NCI-H526 treated with DMSO at 0.1 percent for 48 hours (cell line): Measurements from ENCODE around the gene OSGIN1.

Experiments
- DNase-seq: peaks from one replicate; lab custom pipeline; 2025; lab: John Stamatoyannopoulos, UW

OSGIN1 gene

DNA sequence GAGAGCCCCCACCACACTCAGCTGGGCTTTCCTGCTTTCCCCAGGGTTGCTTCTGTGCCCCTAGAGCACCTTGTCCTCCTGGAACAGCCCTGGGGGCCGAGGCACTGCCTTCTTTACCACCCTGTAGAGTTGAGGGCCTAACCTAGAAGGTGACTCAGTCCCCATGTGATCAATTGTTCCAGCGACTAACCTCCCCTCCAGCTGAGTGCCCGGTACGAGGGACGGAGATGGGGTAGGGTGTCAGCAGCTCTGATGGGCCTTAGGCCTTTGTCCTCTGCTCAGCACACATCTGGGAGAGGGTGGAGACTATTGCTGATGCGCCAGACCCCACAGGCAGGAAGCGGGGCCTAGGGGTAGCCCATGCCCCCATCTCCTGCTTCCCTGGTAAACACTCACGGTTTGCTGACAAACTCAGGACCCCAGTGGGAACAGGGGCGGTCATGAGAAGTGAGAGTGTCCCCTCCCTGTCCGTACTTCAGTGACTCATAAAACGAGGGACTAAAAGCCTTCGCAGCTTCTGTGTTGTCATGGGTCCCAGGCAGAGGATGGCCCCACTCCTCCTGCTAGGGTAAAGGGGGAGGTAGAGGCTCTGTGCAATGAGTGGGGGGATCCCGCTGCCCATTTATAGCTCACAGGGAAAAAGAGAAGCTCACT is 48.1 kb downstream of the OSGIN1 start:
- no peak for DNase-seq

DNA sequence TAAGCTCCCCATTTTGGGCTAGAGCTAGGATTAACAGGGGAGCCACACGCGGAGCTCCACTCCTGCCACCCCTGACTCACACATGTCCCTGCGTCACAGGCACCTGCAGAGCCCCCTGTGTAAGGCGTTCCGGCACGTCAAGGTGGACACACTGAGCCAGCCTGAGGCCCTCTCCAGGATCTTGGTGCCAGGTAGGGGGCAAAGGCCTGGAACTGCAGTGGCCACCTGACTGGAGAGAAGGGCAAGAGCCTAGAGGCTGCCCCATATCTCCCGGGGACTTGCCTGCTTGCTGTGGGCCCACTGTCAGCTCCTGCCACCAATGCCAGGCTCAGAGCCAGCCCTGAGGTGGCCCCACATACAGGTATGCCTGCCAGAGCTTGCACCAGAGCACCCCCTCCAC is 48.7 kb downstream of the OSGIN1 start:
- no peak for DNase-seq

DNA sequence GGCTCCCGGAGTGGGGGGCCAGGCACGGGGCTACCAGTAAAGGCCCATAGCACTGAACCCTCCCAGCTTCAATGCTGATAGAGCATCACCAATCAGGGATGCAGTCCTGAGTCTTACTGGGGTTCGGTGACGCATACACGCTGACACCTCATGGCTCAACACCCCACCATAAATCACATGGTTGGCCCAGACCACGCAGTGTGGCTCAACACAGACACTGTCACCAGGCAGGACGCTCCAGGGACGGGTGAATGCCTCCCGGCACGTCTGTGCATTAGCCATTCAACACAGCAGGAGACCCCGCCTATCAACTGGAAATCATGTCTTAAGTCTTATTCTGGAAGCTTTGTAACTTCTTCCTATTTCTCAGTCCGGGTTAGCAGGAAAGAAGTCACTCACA is 50.0 kb downstream of the OSGIN1 start:
- no peak for DNase-seq

DNA sequence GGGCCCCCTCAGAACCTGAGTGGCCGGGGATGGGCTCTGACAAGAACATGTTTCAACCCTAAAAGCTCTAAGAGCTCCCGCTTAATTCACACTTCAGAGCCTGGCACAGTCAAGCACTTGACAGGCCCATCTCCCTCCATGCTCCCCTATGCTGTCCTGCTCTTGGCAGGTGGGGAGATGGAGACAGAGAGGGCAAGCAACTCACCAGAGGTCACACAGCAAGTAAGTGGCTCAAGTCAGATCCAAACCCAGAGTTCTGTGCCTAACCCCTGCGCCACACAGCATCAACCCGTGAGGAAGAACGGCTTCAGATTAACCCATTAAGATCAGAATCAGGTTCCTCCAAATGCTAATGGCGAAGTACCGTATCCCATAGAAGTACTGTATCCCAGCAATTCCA is 51.4 kb downstream of the OSGIN1 start:
- no peak for DNase-seq

DNA sequence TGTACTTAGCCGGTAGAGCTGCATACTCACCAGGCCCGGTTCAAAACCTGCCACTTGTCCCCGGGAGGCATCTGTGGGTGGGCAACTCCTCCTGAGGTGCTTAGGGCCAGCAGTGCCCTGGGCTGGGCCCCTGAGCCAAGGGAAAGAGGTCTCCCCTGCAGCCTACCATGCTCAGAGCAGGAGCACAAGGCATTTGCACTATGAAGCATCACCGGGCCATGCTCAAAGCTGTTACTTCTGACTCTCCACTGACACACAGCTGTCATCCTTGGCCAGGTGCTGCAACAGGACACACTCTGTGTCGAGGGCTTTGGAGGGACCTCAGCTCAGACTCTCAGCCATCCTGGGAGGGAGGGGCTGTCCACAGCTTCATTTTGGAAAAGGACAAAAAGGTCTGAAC is 52.4 kb downstream of the OSGIN1 start:
- DNase-seq: no peak

DNA sequence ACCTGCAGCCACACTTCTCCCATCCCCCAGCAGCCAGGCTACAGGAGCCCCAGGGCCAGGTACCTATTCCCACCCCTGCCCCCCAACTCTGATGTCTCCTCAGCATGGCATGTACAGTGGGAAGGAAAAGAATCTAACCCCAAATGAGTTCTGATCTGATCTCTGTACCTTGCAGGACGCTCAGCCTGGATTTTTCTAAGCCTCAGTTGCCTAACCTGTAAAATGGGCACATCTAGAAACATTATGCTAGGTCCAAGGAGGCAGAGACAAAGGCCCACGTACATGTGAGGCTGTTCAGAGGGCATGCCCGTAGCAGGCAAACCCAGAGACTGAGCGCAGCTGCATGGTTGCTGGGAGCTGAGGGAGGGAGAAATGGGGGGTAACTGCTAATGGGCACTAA is 54.5 kb downstream of the OSGIN1 start:
- DNase-seq: no peak

DNA sequence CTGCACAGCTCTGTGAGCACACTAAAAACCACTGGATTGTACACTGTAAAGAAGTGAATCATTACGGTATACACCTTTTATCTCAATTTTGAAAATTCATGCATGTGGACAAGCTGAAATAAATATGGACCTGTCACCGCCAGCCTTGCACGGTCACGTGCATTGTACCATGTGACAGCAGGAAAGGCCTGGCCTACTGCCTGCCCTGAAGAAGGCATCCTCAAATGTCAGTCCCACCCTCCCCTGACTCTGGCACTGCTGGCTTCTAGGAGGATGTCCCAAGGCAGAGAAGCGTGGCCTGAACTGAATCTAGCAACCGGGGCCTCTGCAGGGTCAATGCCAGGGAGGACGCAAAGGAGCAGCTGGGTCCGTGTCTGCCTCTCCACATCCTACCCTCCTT is 54.9 kb downstream of the OSGIN1 start:
- DNase-seq: no peak

DNA sequence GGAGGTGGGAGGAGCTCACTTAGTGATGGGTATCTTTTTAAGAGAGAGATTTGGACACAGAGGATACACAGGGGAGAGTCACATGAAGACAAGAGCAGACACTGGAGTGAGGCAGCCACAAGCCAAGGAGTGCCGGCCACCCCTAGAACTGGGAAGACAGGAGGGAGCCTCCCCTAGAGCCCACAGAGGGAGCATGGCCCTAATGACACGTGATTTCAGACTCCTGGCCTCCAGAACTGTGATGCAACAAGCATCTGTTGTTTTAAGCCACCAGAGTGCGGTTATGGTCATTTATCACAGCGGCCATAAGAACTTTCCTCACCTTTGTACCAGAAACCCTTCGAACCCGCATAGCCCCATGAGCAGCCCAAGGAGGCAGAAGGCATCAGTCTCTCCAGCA is 56.2 kb downstream of the OSGIN1 start:
- no peak for DNase-seq

DNA sequence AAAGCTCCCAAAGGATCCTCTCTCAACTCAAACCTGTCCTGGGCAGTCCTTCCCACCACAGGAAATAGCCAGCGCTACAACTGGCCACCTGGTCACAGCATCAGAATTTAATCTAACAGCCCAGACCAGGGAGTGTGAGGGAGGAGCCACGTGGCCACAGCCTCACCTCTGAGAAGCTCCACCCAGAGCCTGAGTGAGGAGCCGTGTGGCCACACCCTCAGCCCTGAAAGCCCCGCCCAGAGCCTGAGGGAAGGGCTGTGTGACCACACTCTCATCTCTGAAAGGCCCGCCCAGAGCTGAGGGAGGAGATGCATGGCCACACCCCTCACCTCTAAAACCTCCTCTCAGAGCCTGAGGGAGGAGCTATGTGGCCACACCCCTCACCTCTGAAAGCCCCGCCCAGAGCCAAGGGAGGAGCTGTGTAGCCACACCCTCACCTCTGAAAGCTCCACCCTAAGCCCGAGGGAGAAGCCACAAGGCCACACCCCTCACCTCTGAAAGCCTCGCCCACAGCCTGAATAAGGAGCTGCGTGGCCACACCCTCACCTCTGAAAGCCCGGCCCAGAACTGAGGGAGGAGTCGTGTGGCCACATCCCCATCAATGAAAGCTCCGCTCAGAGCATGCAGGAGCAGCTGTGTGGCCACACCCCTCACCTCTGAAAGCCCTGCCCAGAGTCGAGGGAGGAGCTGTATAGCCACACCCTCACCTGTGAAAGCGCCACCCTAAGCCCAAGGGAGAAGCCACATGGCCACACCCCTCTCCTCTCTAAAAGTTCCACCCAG is 60.9 kb downstream of the OSGIN1 start:
- peak; percentile 97 for DNase-seq

DNA sequence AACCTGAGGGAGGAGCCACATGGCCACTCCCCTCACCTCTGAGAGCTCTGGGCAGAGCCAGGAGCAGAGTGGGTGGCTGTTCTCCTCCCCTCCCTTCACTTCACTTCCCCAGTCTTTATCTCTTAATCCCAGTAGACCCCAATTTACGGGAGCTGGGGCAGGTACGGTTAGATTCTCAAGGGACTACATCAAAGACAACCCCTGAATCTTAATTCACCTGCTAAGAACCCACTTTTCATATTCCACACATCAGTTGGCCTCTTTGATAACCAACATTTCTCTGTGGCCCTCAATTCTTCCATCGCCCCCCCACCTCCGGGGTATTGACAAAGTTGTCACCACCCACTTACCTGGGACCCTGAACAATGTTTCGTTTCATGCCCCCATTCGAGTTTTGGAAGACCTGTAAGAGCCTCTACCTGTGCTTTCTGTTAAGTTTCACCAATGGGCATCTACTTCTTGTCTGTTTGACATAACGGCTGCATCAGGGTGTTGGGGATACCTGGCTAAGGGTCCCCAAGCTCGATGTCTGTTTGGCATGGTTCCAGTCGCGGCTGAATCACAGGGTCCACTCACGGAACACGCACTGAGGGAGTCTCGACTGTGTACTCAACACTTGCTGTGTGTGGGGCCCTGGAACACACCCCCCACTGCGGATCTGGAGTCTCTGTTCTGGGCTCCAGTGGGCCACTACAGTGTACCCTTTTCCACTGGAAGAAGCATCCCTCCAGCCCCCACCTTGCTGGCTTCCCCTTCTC is 61.7 kb downstream of the OSGIN1 start:
- no peak for DNase-seq

DNA sequence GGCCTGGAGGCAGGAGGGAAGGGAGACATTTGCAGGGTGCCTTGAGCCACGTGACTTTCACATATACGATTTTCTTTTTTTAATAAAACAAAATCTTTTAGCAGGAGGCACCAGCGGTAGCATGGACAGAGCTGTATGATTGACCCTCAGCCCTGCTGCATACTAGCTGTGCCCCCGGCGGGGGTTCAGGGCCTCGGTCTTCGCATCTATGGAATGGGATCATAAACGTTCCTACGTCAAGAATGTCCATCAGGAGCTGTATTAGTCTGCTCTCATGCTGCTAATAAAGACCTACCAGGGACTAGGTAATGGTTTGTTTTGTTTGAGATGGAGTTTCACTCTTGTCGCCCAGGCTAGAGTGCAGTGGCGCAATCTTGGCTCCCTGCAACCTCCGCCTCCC is 62.4 kb downstream of the OSGIN1 start:
- no peak for DNase-seq
